ENCODE data around the gene ZNF343.
A peak's percentile ranks its signal among the peaks of the same experiment; 100 is the strongest.
"Not testable (repeated sequence)": the region's sequence is repeated elsewhere in the genome, so short reads cannot be mapped to it uniquely, and the experiment has no call there.

The ZNF343 gene

GRCh38 chr20:2527762-2528161 is 19.0 kb upstream of the ZNF343 start:
- Mint-ChIP-seq H3K36me3 (ENCODE audit: low read depth) (peaks cover 3% of the 10 kb centered on the region), H3K9me3 (no peaks in the 10 kb centered on the region), H3K4me3 (no peak overlapping the region), H3K27me3 (no peaks in the 10 kb centered on the region), H3K27ac (no peak overlapping the region), H3K4me1 (ENCODE audit: low read depth) (peaks cover 26% of the 10 kb centered on the region)
- DNase-seq, result no peak

DNA sequence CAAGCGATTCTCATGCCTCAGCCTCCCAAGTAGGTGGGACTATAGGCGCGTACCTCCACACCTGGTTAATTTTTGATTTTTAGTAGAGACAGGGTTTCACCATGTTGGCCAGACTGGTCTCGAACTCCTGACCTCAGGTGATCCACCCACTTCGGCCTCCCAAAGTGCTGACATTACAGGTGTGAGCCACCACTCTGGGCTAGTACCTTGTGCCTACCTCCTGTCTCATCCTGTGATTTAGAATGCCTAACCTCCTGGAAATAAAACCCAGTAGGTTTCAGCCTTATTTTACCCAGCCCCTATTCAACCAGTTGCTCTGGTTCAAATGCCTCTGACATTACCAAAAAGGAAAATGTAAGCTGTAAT is 17.5 kb upstream of the ZNF343 start:
- H3K4me3 Mint-ChIP-seq; DNase-seq; H3K36me3 Mint-ChIP-seq (ENCODE audit: low read depth); H3K27me3 Mint-ChIP-seq; H3K9me3 Mint-ChIP-seq; H3K27ac Mint-ChIP-seq: not testable (repeated sequence)
- H3K4me1 Mint-ChIP-seq (ENCODE audit: low read depth), result peaks cover 30% of the 10 kb centered on the region

DNA sequence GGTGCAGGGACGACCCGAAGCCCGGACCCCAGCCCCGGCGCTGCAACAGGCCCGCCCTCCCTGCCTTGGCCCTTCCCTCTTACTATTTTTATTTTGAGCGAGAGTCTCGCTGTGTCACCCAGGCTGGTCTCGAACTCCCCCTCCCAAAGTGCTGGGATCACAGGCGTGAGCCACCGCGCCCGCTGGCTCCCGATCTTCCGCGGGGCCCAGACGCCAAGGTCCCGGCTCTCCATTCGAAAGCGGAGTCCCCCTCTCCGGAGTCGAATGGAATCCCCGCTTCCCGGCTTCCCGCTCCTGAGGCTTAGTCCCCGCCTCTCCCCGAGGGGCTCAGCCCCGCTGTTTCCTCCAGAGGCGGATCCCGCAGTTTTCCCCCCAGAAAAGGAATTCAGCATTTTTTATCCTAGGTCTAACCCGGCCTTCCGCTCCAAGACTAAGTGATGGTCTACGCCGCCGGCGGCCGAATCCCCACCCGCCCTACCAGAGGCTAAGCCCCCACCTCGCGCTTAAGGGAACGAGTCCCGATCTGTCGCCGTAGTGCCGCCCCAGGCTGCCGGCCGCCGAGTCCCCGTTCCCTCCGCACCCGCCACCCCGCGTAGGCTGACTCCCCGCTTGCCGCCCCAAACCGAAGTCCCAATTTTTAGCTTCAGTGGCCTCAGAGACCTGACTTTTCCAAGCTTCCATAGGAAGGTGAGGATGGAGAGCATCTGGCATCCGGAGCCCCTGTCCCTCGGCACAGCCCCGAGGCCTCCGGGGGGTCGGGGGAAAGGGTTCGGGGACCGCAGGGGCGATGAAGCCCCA is 16.2 kb upstream of the ZNF343 start:
- Mint-ChIP-seq H3K27ac (peak overlapping the region; percentile 92), H3K27me3 (peaks cover 3% of the 10 kb centered on the region), H3K4me3 (peak overlapping the region; percentile 85), H3K36me3 (ENCODE audit: low read depth) (peaks cover 3% of the 10 kb centered on the region), H3K4me1 (ENCODE audit: low read depth) (peaks cover 25% of the 10 kb centered on the region), H3K9me3 (no peaks in the 10 kb centered on the region)
- peak; percentile 73 for DNase-seq

DNA sequence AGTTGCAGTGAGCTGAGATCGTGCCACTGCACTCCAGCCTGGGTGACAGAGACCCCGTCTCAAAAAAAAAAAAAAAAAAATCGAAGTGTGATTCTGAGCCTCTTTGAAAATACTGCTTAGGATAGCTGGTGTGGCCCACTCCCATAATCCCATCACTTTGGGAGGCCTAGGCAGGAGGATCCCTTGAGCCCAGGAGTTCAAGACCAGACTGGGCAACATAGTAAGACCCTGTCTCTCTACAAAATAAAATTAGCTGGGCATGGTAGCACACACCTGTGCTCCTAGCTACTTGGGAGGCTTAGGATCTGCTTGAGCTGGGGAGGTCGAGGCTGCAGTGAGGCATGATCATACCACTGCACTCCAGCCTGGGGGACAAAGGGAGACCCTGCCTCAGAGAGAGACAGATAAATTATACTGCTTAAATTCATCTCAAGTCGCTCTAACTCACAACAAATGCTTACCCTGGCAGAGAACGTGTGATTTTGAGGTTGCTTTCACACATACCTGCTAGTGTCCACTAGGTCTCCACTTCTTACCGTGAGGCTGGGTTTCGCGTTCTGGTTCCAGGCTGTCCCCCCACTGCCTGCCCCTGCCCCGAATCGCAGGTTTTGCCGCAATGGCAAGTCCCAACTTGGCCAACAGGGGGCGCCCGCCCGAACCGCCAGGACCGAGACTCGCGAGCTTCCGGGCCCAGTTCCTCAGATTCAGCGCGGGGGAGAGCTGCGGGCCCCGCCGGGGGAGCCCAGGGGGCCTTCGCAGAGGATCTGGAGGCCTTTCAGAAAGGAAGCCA is 15.4 kb upstream of the ZNF343 start:
- Mint-ChIP-seq H3K4me3 (peak overlapping the region; percentile 85), H3K4me1 (ENCODE audit: low read depth) (peaks cover 26% of the 10 kb centered on the region), H3K27me3 (peaks cover 3% of the 10 kb centered on the region), H3K27ac (peak overlapping the region; percentile 92), H3K9me3 (no peaks in the 10 kb centered on the region), H3K36me3 (ENCODE audit: low read depth) (peaks cover 3% of the 10 kb centered on the region)
- DNase-seq, result peak; percentile 97

- not testable (repeated sequence) for H3K36me3 Mint-ChIP-seq (ENCODE audit: low read depth); DNase-seq; H3K4me3 Mint-ChIP-seq; H3K27me3 Mint-ChIP-seq; H3K9me3 Mint-ChIP-seq; H3K27ac Mint-ChIP-seq
- peaks cover 30% of the 10 kb centered on the region for H3K4me1 Mint-ChIP-seq (ENCODE audit: low read depth)
Observed at GRCh38 chr20:2522826-2523429, 14.2 kb upstream of the ZNF343 start.

GRCh38 chr20:2521369-2522305 is 12.9 kb upstream of the ZNF343 start:
- Mint-ChIP-seq H3K36me3 (ENCODE audit: low read depth) (peaks cover 3% of the 10 kb centered on the region), H3K27me3 (peaks cover 3% of the 10 kb centered on the region), H3K9me3 (no peaks in the 10 kb centered on the region), H3K4me1 (ENCODE audit: low read depth) (peaks cover 30% of the 10 kb centered on the region), H3K27ac (no peak overlapping the region), H3K4me3 (no peak overlapping the region)
- peak; percentile 70 for DNase-seq

DNA sequence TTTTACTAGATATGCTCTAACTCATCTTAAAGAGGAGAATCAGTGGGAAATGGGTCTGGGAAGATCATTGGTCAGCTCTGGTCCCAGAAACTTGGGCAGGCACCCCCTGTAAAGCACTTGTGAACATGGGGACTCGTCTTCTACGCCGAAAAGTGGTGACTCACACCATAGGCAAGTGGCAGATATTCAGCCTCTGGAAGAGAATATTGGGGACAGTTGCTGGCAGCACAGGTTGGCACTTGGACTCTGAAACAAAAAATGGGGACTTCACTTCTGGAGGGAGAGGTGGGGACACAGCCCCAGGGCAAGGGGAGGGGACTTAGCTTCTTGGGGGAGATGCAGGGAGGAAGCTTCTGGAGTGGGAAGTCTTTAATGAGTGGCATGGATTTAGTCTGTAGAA is 11.9 kb upstream of the ZNF343 start:
- H3K27ac Mint-ChIP-seq, result no peak overlapping the region
- H3K9me3 Mint-ChIP-seq, result no peaks in the 10 kb centered on the region
- DNase-seq, result no peak
- H3K27me3 Mint-ChIP-seq, result peaks cover 3% of the 10 kb centered on the region
- H3K4me3 Mint-ChIP-seq, result no peak overlapping the region
- H3K4me1 Mint-ChIP-seq (ENCODE audit: low read depth), result peaks cover 28% of the 10 kb centered on the region
- peaks cover 3% of the 10 kb centered on the region for H3K36me3 Mint-ChIP-seq (ENCODE audit: low read depth)

DNA sequence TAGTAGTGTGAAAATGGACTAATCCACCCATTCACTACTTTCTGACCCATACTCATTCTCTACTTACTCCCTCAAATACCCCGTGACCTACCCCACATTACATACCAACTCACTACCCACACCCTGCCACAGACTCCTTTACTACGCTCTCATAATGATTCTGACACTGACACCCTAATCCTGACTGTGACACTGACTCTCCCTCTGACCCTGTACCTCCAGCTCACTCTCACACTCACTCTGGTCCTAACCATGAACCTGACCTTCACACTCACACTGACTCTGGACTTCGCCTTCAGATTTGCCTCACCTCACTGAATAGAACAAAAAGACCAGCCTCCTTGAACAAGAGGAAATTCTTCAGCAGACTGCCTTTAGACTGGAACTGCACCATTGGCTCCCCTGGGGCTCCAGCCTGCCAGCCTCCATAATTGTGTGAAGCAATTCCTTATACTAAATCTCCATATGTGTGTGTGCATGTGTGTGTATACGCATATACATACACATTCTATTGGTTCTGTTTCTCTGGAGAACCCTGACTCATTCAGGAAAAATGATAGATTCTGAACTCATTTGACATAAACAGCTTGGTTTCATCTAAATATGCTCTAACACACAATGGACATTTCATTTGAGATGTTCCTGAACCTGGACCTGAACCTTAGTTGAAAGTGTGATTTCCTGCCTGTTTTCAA is 10.5 kb upstream of the ZNF343 start:
- Mint-ChIP-seq H3K27me3 (peaks cover 3% of the 10 kb centered on the region), H3K36me3 (ENCODE audit: low read depth) (no peaks in the 10 kb centered on the region), H3K4me3 (no peak overlapping the region), H3K9me3 (no peaks in the 10 kb centered on the region), H3K4me1 (ENCODE audit: low read depth) (peaks cover 16% of the 10 kb centered on the region), H3K27ac (no peak overlapping the region)
- DNase-seq, result no peak

GRCh38 chr20:2518558-2518957 is 9.8 kb upstream of the ZNF343 start:
- Mint-ChIP-seq H3K9me3 (no peaks in the 10 kb centered on the region), H3K27ac (no peak overlapping the region), H3K36me3 (ENCODE audit: low read depth) (no peaks in the 10 kb centered on the region), H3K4me1 (ENCODE audit: low read depth) (peaks cover 13% of the 10 kb centered on the region), H3K27me3 (peaks cover 6% of the 10 kb centered on the region), H3K4me3 (no peak overlapping the region)
- no peak for DNase-seq

DNA sequence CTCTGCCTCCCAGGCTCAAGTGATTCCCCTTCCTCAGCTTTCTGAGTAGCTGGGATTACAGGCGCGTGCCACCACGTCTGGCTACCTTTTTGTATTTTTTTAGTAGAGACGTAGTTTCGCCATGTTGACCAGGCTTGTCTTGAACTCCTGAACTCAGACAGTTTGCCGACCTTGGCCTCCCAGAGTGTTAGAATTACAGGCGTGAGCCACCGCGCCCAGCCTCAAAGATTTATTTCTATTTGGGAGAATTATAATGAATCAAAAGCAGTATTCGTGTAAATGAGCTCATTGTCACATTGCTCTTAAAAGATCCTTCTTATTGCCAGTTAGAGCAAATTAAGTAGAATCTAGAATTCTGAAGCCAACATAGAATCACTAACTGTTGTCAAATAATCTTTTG is 9.4 kb upstream of the ZNF343 start:
- Mint-ChIP-seq H3K27ac (no peak overlapping the region), H3K9me3 (no peaks in the 10 kb centered on the region), H3K27me3 (peaks cover 8% of the 10 kb centered on the region), H3K36me3 (ENCODE audit: low read depth) (no peaks in the 10 kb centered on the region), H3K4me3 (no peak overlapping the region), H3K4me1 (ENCODE audit: low read depth) (peaks cover 13% of the 10 kb centered on the region)
- DNase-seq, result no peak

GRCh38 chr20:2516399-2516798 is 7.7 kb upstream of the ZNF343 start:
- DNase-seq, result no peak
- peaks cover 18% of the 10 kb centered on the region for H3K27me3 Mint-ChIP-seq
- no peaks in the 10 kb centered on the region for H3K36me3 Mint-ChIP-seq (ENCODE audit: low read depth)
- no peak overlapping the region for H3K4me3 Mint-ChIP-seq
- no peaks in the 10 kb centered on the region for H3K9me3 Mint-ChIP-seq
- peaks cover 6% of the 10 kb centered on the region for H3K4me1 Mint-ChIP-seq (ENCODE audit: low read depth)
- H3K27ac Mint-ChIP-seq, result no peak overlapping the region

GRCh38 chr20:2515203-2515602 is 6.5 kb upstream of the ZNF343 start:
- Mint-ChIP-seq H3K36me3 (ENCODE audit: low read depth) (no peaks in the 10 kb centered on the region), H3K27ac (no peak overlapping the region), H3K27me3 (peaks cover 22% of the 10 kb centered on the region), H3K9me3 (no peaks in the 10 kb centered on the region), H3K4me1 (ENCODE audit: low read depth) (peaks cover 6% of the 10 kb centered on the region), H3K4me3 (no peak overlapping the region)
- DNase-seq, result no peak

- no peak for DNase-seq
- peaks cover 22% of the 10 kb centered on the region for H3K27me3 Mint-ChIP-seq
- no peak overlapping the region for H3K27ac Mint-ChIP-seq
- H3K36me3 Mint-ChIP-seq (ENCODE audit: low read depth), result peaks cover 25% of the 10 kb centered on the region
- no peaks in the 10 kb centered on the region for H3K9me3 Mint-ChIP-seq
- peak overlapping the region; percentile 23 for H3K4me3 Mint-ChIP-seq
- peaks cover 21% of the 10 kb centered on the region for H3K4me1 Mint-ChIP-seq (ENCODE audit: low read depth)
Observed at GRCh38 chr20:2509794-2510193, 1.1 kb upstream of the ZNF343 start.

DNA sequence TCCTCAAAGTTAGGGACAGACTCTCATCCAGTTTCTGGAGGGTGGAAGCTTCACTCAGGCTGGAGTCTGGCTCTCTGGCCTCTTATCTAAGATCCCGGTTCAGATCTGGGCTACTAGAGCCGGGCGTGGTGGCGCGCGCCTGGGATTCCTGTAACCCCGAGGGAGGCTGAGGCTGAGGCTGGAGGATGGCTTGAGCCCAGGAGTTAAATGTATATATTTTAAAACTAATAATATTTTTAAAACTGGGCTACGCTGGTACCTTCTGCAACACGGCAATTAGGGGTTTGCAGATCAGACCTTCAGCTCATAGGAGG is 710 bp upstream of the ZNF343 start:
- peaks cover 25% of the 10 kb centered on the region for H3K36me3 Mint-ChIP-seq (ENCODE audit: low read depth)
- no peak for DNase-seq
- H3K4me1 Mint-ChIP-seq (ENCODE audit: low read depth), result peaks cover 22% of the 10 kb centered on the region
- H3K4me3 Mint-ChIP-seq, result peak overlapping the region; percentile 99
- H3K27ac Mint-ChIP-seq, result peak overlapping the region; percentile 99
- peaks cover 22% of the 10 kb centered on the region for H3K27me3 Mint-ChIP-seq
- H3K9me3 Mint-ChIP-seq, result no peaks in the 10 kb centered on the region
